GM13976 (cell line): ENCODE measurements around the gene DPP6.

Experiments
- DNase-seq: peaks from one replicate; pipeline ENCODE4 v3.0.0; 2012; ENCODE audit warnings: low spot score
- in situ Hi-C: fragments of 300-500 bp; cut with MboI; formaldehyde crosslinking; loops from one replicate; pipeline ENCODE4 v1.12.0; 2022; ENCODE audit warnings: low sequenced_read_pairs, mixed read lengths, inconsistent platforms; ENCODE audit not compliant: unreplicated experiment
- TF ChIP-seq, protein P1 (sequence below): IDR thresholded peaks from 2 replicates; pipeline ENCODE4 v1.5.1; 2012; ENCODE audit warnings: borderline replicate concordance, mild to moderate bottlenecking; ENCODE audit not compliant: insufficient read depth; ENCODE audit errors: extremely low read depth, missing control alignments, control extremely low read depth

Gene DPP6

DNA sequence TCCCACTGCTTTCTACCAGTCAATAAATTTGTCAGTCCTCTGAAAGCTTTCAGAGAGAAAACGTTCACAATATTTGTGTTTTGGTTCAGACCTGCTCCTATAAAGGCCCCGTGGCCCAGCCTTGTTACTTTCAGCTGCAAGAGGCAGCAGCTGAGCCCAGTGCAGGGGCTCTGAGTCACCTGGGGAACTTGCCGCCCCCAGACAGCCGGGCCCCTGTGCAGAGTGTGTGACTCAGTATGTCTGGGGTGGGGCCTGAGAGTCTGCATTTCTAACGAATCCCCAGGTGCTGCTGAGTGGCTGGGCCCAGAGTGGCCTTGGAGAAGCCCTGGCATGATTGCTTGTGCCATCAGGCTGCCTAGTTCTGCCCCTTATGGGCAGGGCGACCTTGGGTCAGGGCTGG lies 647.2 kb downstream of the DPP6 start:
- DNase-seq, result no peak
- TF ChIP-seq, protein P1, sequence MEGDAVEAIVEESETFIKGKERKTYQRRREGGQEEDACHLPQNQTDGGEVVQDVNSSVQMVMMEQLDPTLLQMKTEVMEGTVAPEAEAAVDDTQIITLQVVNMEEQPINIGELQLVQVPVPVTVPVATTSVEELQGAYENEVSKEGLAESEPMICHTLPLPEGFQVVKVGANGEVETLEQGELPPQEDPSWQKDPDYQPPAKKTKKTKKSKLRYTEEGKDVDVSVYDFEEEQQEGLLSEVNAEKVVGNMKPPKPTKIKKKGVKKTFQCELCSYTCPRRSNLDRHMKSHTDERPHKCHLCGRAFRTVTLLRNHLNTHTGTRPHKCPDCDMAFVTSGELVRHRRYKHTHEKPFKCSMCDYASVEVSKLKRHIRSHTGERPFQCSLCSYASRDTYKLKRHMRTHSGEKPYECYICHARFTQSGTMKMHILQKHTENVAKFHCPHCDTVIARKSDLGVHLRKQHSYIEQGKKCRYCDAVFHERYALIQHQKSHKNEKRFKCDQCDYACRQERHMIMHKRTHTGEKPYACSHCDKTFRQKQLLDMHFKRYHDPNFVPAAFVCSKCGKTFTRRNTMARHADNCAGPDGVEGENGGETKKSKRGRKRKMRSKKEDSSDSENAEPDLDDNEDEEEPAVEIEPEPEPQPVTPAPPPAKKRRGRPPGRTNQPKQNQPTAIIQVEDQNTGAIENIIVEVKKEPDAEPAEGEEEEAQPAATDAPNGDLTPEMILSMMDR, result no peak
- in situ Hi-C loops, result no loop called here

DNA sequence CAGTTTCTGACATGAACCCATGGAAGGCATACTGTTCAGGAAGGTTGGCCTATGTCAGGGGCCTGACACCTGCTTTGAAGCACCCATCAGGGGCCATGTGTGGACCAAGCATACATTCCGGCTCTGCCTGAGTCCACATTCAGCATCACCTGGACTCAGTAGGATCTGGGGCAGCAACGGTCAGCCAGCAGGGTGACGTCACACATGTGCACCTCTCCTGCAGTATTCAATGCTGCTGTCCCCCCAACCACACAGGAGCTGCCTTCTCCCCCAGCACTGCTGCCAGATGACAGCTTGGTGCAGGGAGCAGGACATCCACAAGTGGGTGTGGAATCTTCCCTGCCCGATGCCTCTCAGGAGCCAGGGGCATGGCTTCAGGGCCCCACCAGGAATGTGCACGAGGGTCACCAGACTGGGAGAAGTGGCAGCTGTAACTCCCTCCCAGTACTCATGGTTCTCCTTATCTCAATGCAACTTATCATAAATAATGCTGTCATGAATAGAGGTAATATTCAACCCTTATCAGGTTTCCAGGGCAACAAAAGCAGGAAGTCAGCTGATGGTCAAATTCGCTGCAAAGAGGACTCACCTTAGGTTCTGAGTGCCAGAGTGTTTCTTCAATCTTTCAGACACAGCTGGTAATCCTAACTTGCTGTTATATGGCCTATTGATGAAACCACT lies 657.8 kb downstream of the DPP6 start:
- TF ChIP-seq, protein P1, result no peak
- no peak for DNase-seq
- in situ Hi-C loops, result no loop called here

DNA sequence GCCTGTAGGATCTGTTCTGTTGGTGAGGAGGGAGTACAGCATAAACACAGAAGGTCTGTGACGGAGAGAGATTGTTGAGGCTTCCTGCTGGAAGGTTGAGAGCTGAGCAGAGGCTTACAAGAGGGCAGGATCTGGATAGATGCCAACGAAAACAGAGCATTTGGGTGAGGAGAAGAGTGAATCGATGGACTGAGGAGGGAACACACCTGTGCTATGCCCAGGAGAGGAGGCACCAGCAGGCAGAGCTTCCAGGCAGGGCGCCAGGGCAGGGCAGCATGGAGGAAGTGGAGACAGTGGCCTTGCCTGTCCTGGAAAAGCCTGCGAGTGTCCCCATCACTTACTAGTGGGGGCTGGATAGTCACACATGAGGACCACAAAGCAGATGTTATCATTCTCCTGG lies 667.8 kb downstream of the DPP6 start:
- in situ Hi-C loops, result no loop called here
- TF ChIP-seq, protein P1, result no peak
- no peak for DNase-seq

DNA sequence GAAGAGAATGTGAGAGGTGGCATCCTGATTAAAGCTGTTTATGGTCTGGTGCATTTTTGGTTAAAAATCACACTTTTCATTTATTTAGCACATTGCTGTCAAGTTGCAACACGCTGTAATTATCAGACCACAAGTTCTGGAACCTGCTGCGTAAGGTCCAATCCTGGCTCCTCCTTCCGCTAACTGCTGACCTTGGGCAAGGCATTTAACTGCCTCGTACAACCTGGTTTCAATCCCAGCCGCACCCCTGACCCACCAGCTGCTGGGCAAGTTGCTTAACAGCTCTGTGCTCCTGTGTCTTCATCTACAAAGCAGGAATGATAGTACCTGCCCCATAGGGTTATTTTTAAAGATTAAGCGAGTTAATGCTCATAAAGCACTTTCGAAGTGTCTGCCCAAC lies 668.9 kb downstream of the DPP6 start:
- in situ Hi-C loops, result no loop called here

DNA sequence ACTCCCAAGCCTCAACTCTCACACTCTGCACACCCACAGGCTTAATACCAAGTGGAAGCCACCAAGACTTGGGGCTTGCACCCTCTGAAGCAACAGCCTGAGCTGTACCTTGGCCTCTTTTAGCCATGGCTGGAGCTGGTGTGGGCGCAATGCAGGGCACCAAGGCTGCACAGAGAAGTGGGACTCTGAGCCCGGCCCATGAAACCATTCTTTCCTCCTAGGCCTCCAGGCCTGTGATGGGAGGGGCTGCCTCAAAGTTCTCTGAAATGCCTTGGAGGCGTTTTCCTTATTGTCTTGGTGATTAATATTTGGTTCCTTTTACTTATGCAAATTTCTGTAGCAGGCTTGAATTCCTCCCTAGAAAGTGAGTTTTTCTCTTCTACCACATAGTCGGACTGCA lies 674.2 kb downstream of the DPP6 start:
- in situ Hi-C loops, result no loop called here
- TF ChIP-seq, protein P1, result no peak
- no peak for DNase-seq

More for the DNA sequence above, 668.9 kb downstream of the DPP6 start:
- DNase-seq, result no peak
- TF ChIP-seq, protein P1, result no peak

DNA sequence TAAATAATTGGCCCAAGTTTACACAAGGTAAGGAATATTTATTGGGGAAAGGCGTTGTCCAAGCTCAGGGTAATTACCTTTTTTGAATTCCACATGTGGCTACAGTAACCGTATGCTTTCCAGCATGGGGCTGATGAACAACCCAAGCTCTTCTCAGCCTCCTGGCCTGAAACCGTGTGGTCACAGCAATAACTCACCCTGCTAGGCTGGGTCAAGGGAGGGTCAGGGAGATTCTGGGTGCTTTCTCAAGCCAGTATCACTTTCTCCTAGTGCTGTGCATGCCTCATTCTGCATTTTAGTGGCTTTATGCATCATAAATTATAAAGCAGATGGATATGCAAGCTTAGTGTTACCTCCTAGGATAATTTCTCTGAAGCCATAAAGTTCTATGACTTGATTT lies 676.9 kb downstream of the DPP6 start:
- DNase-seq, result no peak
- TF ChIP-seq, protein P1, result no peak
- in situ Hi-C loops, result no loop called here
